Measurements from ENCODE around the gene TGFBRAP1.
"Not testable (repeated sequence)": the region's sequence is repeated elsewhere in the genome, so short reads cannot be mapped to it uniquely, and the experiment has no call there.

DNA sequence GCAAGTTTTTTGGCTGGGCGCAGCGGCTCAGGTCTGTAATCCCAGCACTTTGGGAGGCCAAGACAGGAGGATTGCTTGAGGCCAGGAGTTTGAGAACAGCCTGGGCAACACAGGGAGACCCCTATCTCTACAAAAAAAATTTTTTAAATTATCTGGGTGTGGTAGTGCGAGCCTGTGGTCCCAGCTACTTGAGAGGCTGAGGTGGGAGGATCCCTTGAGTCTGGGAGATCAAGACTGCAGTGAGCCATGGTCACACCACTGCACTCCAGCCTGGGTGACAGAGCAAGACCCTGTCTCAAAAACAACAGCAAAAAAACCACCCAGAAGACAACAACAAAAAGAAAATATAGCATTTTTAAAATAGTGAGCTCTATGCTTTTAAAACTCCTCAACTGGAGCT lies 2.3 kb downstream of the TGFBRAP1 start:
- TF ChIP-seq, protein P1, sequence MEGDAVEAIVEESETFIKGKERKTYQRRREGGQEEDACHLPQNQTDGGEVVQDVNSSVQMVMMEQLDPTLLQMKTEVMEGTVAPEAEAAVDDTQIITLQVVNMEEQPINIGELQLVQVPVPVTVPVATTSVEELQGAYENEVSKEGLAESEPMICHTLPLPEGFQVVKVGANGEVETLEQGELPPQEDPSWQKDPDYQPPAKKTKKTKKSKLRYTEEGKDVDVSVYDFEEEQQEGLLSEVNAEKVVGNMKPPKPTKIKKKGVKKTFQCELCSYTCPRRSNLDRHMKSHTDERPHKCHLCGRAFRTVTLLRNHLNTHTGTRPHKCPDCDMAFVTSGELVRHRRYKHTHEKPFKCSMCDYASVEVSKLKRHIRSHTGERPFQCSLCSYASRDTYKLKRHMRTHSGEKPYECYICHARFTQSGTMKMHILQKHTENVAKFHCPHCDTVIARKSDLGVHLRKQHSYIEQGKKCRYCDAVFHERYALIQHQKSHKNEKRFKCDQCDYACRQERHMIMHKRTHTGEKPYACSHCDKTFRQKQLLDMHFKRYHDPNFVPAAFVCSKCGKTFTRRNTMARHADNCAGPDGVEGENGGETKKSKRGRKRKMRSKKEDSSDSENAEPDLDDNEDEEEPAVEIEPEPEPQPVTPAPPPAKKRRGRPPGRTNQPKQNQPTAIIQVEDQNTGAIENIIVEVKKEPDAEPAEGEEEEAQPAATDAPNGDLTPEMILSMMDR (IDR thresholded peaks at IDR 0.05; ENCODE audit: low read depth, low read length, missing input control), result not testable (repeated sequence)
- not testable (repeated sequence) for TF ChIP-seq YY1 (IDR thresholded peaks at IDR 0.05)
- TF ChIP-seq, protein P2, sequence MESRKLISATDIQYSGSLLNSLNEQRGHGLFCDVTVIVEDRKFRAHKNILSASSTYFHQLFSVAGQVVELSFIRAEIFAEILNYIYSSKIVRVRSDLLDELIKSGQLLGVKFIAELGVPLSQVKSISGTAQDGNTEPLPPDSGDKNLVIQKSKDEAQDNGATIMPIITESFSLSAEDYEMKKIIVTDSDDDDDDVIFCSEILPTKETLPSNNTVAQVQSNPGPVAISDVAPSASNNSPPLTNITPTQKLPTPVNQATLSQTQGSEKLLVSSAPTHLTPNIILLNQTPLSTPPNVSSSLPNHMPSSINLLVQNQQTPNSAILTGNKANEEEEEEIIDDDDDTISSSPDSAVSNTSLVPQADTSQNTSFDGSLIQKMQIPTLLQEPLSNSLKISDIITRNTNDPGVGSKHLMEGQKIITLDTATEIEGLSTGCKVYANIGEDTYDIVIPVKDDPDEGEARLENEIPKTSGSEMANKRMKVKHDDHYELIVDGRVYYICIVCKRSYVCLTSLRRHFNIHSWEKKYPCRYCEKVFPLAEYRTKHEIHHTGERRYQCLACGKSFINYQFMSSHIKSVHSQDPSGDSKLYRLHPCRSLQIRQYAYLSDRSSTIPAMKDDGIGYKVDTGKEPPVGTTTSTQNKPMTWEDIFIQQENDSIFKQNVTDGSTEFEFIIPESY (IDR thresholded peaks at IDR 0.05), result not testable (repeated sequence)

Measured in liver (tissue), 2 donors.